Stimulated activated CD4-positive, alpha-beta T cell treated with anti-CD3 and anti-CD28 coated beads, Interleukin-15, amount 100 ng/mL, for 24 hours (primary cell): Measurements from ENCODE around the gene RCBTB2.
"Not testable (repeated sequence)": the region's sequence is repeated elsewhere in the genome, so short reads cannot be mapped to it uniquely, and the experiment has no call there.

Experiments used
- DNase-seq: peaks from one replicate; pipeline ENCODE4 v3.0.0-alpha.2; 2020

The RCBTB2 gene

DNA sequence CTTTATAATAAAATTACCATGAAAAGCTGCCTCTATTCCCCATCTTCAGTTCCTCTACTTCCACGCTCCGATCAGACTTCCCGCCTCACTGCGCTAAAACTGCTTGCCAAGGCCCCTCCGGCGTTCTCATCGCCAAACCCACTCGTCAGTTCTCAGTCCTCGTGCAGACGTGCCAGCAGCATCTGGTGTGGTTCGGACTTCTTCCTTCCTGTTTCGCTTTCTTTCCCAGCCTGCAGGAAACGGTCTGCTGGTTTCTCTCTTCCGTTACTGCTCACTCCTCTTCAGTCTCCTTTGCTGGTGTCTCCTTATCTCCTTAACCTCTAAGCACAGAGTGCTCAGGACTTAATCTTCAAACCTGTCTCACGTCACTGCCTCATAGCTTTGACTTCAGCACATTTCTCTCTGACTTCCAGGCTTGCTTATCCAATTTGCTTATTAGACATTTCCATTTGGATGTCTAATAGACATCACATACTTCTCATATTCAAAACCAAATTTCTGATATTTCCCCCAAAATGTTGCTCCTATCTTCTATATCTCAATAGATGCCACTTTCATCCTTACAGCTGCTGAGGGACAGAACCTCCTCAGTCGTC, 40.3 kb downstream of the RCBTB2 start:
- peak; percentile 76 for DNase-seq

- no peak for DNase-seq
These were observed 40.8 kb downstream of the RCBTB2 start for GRCh38 chr13:48492096-48492440.

DNA sequence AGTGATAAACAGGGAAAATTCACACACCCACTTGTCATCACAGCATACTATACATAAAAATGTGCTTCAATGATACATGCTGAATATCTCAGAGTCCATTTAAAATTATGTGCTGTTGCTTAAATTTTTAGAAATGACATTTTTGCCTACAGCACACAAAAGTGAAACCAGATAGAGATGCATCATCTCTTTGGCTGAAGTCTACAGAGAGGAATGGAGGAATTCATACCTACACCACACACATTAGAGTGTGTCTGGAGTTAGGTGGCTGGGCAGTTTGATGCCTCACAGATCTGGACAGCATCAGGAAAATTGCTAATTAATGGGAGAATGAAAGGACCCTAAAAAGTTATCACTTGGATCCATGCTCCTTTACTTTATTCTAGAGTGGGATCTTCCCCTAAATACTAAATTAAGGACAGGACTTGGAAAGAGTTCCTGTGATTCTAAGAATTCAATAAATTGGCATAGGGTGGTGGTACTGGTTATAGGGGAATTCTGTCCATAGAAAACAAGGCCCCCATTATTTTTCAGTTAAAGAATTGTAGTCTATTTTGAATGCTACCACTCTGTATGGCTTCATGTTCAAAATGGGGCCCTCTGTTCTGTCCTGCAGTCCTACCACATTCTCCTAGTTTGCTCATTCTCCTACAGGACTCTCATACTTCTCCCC, 41.3 kb downstream of the RCBTB2 start:
- no peak for DNase-seq

- DNase-seq, result no peak
These were observed 42.6 kb downstream of the RCBTB2 start for GRCh38 chr13:48490241-48490640.

GRCh38 chr13:48489666-48490065, 43.2 kb downstream of the RCBTB2 start:
- no peak for DNase-seq

GRCh38 chr13:48488995-48489394, 43.9 kb downstream of the RCBTB2 start:
- no peak for DNase-seq

- no peak for DNase-seq
These were observed 44.9 kb downstream of the RCBTB2 start for GRCh38 chr13:48487968-48488367.

DNA sequence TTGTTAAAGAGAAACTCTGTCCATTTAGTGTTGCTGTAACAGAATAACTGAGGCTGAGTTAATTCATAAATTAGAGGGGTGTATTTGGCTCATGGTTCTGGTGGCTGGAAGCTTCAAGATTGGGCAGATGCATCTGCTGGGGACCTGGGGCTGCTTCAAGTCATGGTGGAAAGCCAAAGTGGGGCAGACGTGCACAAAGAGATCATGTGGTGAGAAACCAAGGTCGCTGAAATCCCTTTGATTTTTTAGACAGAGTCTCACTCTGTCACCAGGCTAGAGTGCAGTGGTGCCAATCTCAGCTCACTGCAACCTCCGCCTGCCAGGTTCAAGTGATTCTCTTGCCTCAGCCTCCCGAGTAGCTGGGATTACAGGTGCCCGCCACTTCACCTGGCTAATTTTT, 46.0 kb downstream of the RCBTB2 start:
- DNase-seq, result no peak

DNA sequence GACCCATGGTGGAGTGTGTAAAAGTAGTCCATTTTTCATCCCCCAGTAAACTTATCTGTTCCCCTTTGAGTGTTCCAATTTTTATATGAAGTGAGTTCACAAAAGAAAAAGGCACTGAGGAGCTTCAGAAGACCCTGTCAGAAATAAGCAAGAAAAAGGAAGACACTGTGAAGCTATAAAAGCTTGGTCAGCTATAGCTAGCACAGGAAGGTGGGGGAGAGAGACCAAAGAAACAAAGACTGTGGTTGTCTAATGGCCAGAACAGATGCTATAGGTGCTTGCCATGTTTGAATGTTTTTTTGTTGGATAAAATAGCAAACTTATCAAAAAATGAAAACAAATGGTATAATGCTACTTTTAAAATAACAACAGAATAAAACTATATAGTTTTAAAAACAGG, 46.5 kb downstream of the RCBTB2 start:
- no peak for DNase-seq

DNA sequence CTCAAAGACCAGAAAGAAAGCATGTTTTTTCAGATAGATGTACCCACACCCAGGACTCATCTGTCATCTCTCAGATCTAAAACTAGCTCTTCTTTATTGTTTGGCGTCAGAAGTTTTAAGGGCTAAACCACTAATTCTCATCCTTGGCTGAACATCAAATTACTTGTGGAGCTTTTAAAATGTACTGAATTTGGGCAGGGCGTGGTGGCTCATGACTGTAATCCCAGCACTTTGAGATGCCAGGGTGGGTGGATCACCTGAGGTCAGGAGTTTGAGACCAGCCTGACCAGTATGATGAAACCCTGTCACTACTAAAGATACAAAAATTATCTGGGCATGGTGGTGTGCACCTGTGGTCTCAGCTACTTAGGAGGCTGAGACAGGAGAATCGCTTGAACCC, 47.4 kb downstream of the RCBTB2 start:
- no peak for DNase-seq

GRCh38 chr13:48483575-48483974, 49.3 kb downstream of the RCBTB2 start:
- DNase-seq, result no peak

GRCh38 chr13:48478391-48478790, 54.5 kb downstream of the RCBTB2 start:
- DNase-seq, result no peak

- no peak for DNase-seq
These were observed 55.6 kb downstream of the RCBTB2 start for GRCh38 chr13:48477191-48477855.

GRCh38 chr13:48476686-48477085, 56.2 kb downstream of the RCBTB2 start:
- no peak for DNase-seq

DNA sequence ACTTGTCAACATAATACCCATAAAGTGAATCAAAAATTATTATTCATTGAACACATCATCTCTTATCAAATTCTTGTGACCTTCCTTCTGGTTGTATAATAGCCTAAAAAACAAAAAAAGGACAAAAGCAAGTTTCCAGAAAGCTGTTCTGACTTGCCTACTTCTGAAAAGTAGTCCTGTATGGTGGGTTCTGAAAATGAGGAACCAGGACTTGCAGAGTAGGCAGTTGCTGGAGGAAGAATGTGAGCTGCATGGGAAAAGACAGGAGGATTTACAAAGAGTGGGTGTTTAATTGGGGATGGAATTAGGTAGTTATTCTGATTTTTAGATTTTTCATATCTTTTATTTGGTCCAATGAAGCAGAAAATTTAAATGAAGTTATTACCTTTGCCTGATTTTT, 56.7 kb downstream of the RCBTB2 start:
- no peak for DNase-seq

DNA sequence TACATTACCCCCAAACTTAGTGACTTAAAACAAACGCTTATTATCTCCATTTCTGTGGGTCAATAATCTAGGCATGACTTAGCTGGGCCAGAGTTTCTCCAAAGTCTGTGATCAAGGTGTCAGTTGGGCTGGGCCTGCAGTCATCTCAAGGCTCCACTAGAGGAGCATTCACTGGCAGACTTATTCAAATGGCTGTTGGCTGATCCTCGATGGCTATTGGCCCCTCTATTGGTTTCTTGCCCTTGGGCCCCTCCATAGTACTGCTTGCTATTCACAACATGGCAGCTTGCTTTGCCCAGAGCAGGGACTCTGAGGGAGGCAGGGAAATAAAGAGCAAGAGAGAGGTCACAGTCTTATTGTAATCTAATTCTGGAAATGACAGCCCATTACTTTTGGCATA, 57.6 kb downstream of the RCBTB2 start:
- DNase-seq, result no peak

GRCh38 chr13:48457578-48458242, 75.2 kb downstream of the RCBTB2 start:
- no peak for DNase-seq

DNA sequence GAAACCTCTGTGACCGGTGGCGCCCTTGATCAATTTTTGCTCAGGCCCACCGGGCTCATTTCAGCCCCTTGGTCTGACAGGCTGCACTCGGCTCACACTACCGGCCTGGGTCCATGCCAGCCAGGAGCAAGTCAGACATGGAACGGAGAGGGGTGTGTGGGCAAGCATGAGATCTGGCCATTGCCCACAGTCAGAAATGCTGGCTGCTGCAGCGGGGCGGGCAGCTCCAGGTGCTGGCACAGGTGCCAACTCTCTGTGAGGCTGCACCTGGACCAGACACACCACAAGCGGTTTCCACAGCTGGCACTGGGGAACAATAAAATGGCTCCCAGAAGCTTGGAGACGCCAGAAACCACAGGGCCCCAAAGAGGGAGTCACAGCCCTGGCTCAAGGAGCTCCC, 76.3 kb downstream of the RCBTB2 start:
- no peak for DNase-seq

DNA sequence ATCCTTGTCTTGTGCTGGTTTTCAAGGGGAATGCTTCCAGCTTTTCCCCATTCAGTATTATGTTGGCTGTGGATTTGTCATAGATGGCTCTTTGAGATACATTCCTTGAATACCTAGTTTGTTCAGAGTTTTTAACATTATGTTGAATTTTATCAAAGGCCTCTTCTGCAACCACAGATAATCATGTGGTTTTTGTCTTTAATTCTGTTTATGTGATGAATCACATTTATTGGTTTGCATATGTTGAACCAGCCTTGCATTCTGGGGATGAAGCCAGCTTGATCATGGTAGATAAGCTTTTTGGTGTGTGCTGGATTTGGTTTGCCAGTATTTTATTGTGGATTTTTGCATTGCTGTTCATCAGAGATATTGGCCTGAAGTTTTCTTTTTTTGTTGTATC, 81.7 kb downstream of the RCBTB2 start:
- DNase-seq, result not testable (repeated sequence)

GRCh38 chr13:48449656-48450055, 83.2 kb downstream of the RCBTB2 start:
- no peak for DNase-seq

DNA sequence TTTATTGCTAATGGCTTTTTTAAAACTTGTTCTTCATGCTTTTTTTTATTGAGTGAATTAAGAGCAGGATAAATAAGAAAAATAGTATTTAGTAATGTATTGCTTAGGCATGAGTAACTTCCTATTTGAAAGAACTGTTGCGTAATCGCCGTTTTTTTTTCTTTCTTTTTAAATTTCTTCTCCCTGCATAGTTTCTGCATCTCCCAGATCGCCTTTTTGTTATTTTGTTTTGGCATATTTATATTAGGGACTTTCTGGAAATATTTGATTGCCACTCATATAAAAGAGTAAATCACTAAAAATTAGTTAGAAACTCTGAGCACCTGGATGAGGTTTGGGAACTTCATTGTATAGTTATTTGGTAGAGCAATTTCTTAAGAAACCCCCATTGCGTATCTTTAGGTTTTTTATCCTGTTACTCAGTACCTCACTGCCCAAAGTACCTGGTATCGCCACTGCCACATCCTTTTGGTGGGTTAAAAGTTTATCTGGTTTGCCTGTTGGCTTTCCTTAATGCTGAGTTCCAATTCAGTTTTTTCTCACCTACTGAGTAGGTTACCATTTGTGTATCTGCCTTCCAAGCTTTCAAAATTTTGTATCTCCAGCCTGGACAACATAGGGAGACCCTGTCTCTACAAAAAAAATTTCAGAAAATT, 83.8 kb downstream of the RCBTB2 start:
- DNase-seq, result no peak

GRCh38 chr13:48448285-48448958, 84.5 kb downstream of the RCBTB2 start:
- DNase-seq, result no peak

DNA sequence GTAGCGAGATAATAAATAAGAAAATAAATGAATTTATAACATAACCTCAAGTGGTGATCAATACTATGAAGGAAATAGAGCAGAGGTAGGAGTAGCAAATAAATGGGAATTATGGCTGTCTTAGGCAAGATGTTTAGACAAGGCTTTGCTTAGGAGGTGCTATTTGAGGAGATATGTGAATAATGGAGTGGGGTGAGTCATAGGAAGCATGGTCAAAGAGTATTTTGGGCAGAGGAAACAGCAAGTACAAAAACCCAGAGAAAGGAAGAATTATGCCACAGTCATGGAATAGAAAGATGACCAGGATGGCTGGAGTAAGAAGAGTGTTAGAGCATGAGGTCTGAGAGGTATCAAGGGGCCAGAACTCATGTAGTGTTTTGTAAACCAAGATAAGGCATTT, 86.4 kb downstream of the RCBTB2 start:
- no peak for DNase-seq
